HG02571 (cell line): ENCODE measurements around the gene DNAJB12.
"Not testable (repeated sequence)": the region's sequence is repeated elsewhere in the genome, so short reads cannot be mapped to it uniquely, and the experiment has no call there.

Experiments used
- ATAC-seq: cut with Tn5 transposase; IDR thresholded peaks from one replicate; pipeline ENCODE4 v1.9.1; 2021; ENCODE audit warnings: mild to moderate bottlenecking, moderate library complexity; ENCODE audit not compliant: unreplicated experiment

DNAJB12 gene

DNA sequence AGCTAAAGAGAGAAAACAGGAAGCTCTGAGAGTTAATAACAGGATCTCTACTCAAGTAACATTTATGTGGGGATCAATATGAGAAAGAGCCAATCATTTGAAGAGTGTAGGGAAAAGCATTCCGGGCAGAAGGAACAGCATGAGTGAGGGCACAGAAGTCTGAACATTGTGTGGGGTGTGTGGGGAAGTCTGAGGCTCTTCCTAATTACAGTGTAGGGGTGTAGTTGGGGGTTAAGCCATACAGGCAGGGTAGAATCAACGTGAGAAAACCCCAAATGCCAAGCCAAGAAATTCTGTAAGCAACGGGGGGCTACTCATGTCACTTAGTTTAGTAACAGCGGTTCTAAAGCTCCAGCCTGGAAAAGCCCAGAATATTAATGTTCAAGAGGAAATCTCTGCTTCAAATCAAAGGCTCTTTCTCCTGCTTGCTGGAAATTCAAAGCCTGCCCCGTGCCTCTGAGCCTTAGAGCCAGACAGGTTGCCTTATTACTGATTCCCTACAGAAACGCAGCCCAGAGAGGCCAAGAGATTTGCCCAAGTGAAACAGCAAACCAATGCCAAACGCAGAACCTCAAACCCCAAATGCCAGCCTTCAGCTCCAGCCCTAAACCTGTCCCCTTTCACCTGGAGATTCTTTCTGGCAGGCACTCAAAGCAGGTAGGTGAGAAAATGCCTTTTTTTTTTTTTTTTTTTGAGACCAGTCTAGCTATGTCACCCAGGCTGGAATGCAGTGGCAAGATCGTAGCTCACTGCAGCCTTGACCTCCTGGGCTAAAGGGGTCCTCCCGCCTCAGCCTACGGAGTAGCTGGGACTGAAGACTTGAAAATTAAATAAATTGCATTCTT, 36.1 kb downstream of the DNAJB12 start:
- ATAC-seq = no peak

GRCh38 chr10:72316748-72317435, 37.8 kb downstream of the DNAJB12 start:
- no peak for ATAC-seq

- no peak for ATAC-seq
Measured at GRCh38 chr10:72316386-72316700, 38.4 kb downstream of the DNAJB12 start.

GRCh38 chr10:72315611-72316385, 38.9 kb downstream of the DNAJB12 start:
- ATAC-seq = no peak

DNA sequence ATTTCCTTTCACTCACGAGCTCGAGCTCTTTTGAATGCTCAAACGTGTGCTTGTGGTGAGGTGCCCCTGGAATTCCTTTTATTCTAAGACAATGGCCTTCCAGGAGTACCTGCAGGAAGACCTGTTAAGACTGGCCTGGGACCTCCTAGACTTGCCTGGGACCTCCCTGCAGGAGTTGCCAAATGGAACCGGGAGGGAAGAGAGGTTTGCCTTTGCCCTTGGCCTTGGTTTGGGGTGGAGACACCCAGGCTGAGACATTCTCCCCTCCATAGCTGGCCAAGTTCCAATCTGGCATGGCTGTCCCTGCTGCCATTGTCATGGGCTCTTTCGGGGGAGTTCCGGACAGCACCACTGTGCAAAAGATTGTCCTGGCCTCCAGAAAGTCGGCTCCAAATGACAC, 39.7 kb downstream of the DNAJB12 start:
- ATAC-seq = no peak

DNA sequence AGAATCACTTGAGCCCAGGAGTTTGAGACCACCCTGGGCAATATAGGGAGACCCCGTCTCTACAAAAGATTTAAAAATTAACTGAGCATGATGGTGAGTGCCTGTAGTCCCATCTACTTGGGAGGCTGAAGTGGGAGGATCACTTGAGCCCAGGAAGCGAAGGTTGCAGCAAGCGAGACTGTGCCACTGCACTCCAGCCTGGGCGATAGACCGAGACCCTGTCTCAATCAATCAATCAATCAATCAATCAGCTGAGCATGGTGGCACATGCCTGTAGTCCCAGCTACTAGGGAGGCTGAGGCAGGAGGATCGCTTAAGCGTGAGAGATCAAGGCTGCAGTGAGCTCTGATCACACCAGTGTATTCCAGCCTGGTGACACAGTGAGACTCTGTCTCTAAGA, 40.5 kb downstream of the DNAJB12 start:
- no peak for ATAC-seq

DNA sequence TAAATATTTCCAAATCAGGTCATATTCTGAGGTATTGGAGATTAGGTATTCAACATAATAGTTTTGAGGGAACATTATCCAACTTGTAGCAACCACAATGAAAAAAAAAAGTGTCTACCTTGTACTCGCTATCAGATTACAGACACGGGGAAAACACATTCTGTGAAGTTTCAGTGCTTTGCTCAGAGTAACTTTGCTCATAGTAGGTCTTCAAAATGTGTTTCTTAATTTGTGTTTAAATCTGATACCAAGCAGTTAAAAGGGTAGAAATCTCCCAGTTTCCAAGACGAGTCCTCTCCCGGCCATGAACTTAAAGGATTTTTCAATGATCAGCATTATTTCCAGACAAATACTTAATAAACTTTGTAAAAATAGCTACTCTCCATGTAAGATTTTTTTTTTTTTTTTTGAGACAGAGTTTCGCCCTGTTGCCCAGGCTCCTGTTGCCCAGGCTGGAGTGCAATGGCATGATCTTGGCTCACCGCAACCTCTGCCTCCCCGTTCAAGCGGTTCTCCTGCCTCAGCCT, 41.8 kb downstream of the DNAJB12 start:
- no peak for ATAC-seq

DNA sequence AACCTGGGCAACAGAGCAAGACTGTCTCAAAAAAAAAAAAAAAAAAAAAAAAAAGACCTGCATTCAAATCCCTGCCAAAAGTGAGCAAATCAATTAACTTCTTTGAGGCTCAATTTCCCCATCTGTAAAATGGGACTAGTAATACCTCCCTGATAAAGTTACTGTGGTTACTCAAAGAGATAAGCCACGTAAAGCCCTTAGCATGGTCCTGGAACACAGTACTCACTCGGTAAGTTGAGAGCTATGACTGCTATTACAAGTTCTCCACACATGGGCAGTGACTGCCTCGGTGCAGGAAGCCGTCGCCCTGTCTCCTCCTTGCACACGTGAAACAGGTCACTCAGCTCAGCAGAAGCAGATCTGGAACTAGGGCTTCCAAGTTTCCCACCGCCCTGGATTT, 43.1 kb downstream of the DNAJB12 start:
- ATAC-seq = no peak

DNA sequence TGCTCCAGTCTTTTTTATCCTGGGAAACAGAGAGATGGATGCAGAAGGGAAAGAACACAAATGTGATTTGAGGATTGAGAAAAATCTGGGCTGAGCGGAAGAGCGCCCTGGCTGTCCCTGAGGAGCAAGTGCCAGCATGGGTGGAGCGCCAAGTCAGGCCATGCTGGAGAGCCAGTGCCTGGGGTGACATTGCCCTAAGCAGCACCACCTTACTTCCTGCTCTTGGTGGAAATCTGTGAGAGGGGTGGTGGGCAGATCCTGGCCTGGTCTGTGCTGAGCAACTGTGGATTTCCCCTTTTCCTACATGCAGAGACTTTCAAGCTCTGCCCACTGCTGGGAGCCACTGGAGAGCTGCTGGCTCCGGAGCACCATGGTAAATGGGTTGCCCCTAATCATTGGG, 44.1 kb downstream of the DNAJB12 start:
- no peak for ATAC-seq

GRCh38 chr10:72310241-72310633, 44.5 kb downstream of the DNAJB12 start:
- no peak for ATAC-seq

GRCh38 chr10:72309290-72310240, 45.2 kb downstream of the DNAJB12 start:
- ATAC-seq = no peak

GRCh38 chr10:72308320-72308987, 46.3 kb downstream of the DNAJB12 start:
- ATAC-seq = no peak

- ATAC-seq = not testable (repeated sequence)
Measured at GRCh38 chr10:72307711-72308110, 47.0 kb downstream of the DNAJB12 start.

DNA sequence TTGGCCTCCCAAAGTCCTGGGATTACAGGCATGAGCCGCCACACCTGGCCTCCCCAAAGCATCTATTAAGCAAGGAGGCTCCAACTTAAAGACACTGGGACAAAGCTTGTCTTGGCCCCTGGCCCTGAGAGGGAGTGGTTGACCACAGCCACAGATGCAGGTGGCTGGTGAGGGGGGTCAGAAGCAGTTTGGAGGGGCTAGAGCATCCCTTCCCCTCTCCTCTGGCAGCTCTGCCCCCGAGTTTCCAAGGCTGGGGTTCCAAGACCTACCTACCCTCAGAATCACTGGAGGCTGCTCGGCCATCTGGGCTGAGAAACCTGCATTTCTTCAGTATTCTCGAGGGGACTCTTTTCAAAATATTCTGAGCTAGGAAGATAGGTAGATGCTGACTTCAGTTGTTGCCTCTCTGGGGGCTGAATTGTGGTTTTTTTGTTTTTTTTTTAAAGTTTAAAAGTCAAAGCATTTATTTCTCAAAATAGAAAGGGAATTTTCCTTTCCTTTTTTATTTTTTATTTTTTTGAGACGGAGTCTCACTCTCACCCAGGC, 48.4 kb downstream of the DNAJB12 start:
- ATAC-seq = no peak

DNA sequence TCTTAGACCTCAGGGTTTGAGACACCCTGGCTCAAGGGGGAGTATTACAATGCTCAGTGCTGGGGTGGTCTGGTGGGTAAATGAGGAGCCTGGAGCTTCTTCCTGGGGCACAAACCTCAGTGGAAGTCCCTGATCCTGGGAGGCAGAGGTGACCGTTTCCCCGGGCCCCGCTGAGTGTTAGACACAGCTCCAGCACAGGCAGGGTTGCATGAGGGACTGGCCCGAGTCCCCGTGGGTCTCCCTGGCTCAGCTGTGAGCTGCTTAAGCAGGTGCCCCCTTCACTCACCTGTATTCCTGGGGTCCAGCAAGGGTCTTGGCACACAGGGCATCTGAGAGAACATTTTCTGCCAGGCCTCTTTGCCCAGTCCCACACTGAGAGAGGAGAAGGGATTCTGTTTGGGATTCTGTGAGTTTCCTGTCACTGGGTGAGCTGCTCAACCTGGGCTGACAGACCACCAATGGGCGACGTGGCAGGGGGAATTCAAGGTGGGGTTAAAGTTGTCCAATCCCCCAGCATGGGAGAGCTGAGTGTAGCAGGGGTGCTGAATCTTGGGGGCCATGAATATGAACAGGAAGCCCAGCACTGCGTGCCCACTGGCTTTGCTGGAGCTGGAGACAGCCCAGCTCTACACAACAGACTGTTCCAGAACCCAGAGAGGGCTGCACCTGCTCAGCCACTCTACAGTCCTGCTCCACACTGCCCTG, 51.1 kb downstream of the DNAJB12 start:
- no peak for ATAC-seq

- ATAC-seq = no peak
Measured at GRCh38 chr10:72298592-72299519, 55.9 kb downstream of the DNAJB12 start.

GRCh38 chr10:72297805-72298591, 56.7 kb downstream of the DNAJB12 start:
- ATAC-seq = peak; percentile 69
